GM12878 (cell line): ENCODE results near the gene NUBP1. TPM values are rescaled to one million over a fixed set of nuclear protein-coding genes. Genes with fewer than 3 reads are reported as not detected.

Experiments
- BCLAF1 ChIP-seq: fragments of 450-650 bp; IDR thresholded peaks from 2 replicates; pipeline ENCODE4 v1.6.1; 2017; ENCODE audit warnings: antibody characterized with exemption, mild to moderate bottlenecking, moderate library complexity
- BHLHE40 ChIP-seq, 2 experiments: fragments of 450-650 bp in 1 of 2; IDR thresholded peaks; 2 replicates each; pipeline ENCODE4 v1.6.1; 2011 to 2017; ENCODE audit warnings: low read depth in 2 of 2, borderline replicate concordance in 1 of 2, improper control_type of control experiment in 1 of 2, low read length in 1 of 2, mild to moderate bottlenecking in 1 of 2
- E2F4 ChIP-seq: IDR thresholded peaks from 2 replicates; pipeline ENCODE4 v1.6.1; 2012; ENCODE audit warnings: low read depth, low read length, improper control_type of control experiment
- GABPA ChIP-seq: IDR thresholded peaks from 2 replicates; pipeline ENCODE4 v1.6.1; 2014; ENCODE audit warnings: antibody characterized with exemption, low read depth, mild to moderate bottlenecking, inconsistent platforms
- HSF1 ChIP-seq: fragments of 150-350 bp; IDR thresholded peaks from 2 replicates; pipeline ENCODE4 v1.6.1; 2014; ENCODE audit warnings: mild to moderate bottlenecking, low read depth, low read length
- IKZF2 ChIP-seq, 2 experiments: fragments of 450-650 bp; IDR thresholded peaks; 2 replicates each; pipeline ENCODE4 v1.6.1; 2017; ENCODE audit warnings: mild to moderate bottlenecking in 2 of 2, moderate library complexity in 2 of 2
- IRF3 ChIP-seq: fragments of 450-650 bp; IDR thresholded peaks from 2 replicates; pipeline ENCODE4 v1.6.1; 2014; ENCODE audit warnings: mild to moderate bottlenecking
- KAT2A ChIP-seq: conservative IDR thresholded peaks from 2 replicates; pipeline ENCODE4 v1.6.1; 2011; ENCODE audit warnings: low read depth, low read length; ENCODE audit not compliant: control insufficient read depth
- MTA2 ChIP-seq: fragments of 450-650 bp; IDR thresholded peaks from 2 replicates; pipeline ENCODE4 v1.6.1; 2016; ENCODE audit warnings: low read depth, mild to moderate bottlenecking, moderate library complexity
- PAX5 ChIP-seq: IDR thresholded peaks from 2 replicates; pipeline ENCODE4 v1.6.1; 2011; ENCODE audit warnings: low read depth, low read length, borderline replicate concordance
- SKIL ChIP-seq: fragments of 450-650 bp; IDR thresholded peaks from 2 replicates; pipeline ENCODE4 v1.6.1; 2017; ENCODE audit warnings: mild to moderate bottlenecking, low read depth, inconsistent platforms; ENCODE audit not compliant: poor library complexity, severe bottlenecking
- SMARCA5 ChIP-seq: fragments of 450-650 bp; IDR thresholded peaks from 2 replicates; pipeline ENCODE4 v1.6.1; 2017; ENCODE audit warnings: mild to moderate bottlenecking
- STAT1 ChIP-seq: fragments of 450-650 bp; conservative IDR thresholded peaks from 2 replicates; pipeline ENCODE4 v1.6.1; 2014; ENCODE audit warnings: antibody characterized with exemption, mild to moderate bottlenecking
- TAF1 ChIP-seq: IDR thresholded peaks from 2 replicates; pipeline ENCODE4 v1.6.1; 2011; ENCODE audit warnings: mild to moderate bottlenecking, low read depth, low read length, borderline replicate concordance
- ZNF217 ChIP-seq: fragments of 450-650 bp; IDR thresholded peaks from 2 replicates; pipeline ENCODE4 v1.6.1; 2017; ENCODE audit warnings: antibody characterized with exemption, mild to moderate bottlenecking
- ZNF592 ChIP-seq: fragments of 450-650 bp; IDR thresholded peaks from 2 replicates; pipeline ENCODE4 v1.6.1; 2017; ENCODE audit warnings: mild to moderate bottlenecking, moderate library complexity
- ZZZ3 ChIP-seq: IDR thresholded peaks from 2 replicates; pipeline ENCODE4 v1.6.1; 2011; ENCODE audit warnings: low read depth; ENCODE audit not compliant: control insufficient read depth, insufficient read length
- polyA plus RNA-seq, 11 experiments: library from polyadenylated mRNA; depleted of rRNA in 4 of 11; unstranded in 6 of 11; stranded (reverse) in 5 of 11; fragments of >200 nt; fragmentation: Nextera tagmentation in 4 of 11; fragmentation: Illumina TruSeq in 1 of 11; extraction: Ambion mirVana in 4 of 11; extraction: Trizol in 1 of 11; gene quantifications; 1 replicate in 1 of 11; 2 replicates in 10 of 11; pipeline versions ENCODE4 v1.2.1 to v1.2.3, GENCODE V29; 2011 to 2016; ENCODE audit warnings: inconsistent platforms in 2 of 11, missing spikeins in 2 of 11, low read depth in 1 of 11
- total RNA-seq, 4 experiments: library from RNA; depleted of rRNA in 3 of 4; stranded (reverse); fragments of >200 nt in 3 of 4; fragmentation: Illumina TruSeq in 1 of 4; extraction: Trizol in 1 of 4; gene quantifications; 2 replicates each; pipeline versions ENCODE4 v1.2.1 to v1.2.3, GENCODE V29; 2013 to 2021

NUBP1 gene
- total and polyA plus RNA-seq, 10 of the 15 experiments (the other 5 are each of a cell fraction or from before 2014, with no cell fraction given), result 31.0 to 74.9 (median 58.3) TPM

- TF ChIP-seq ZZZ3, result no peak
- no peak for TF ChIP-seq STAT1
- TF ChIP-seq BHLHE40 (IDR thresholded peaks at IDR 0.05; ENCODE audit: borderline replicate concordance in 1 of 2, low read depth in 2 of 2, low read length in 1 of 2), result peak; percentile 91 to 95
- no peak for TF ChIP-seq BCLAF1
- no peak for TF ChIP-seq ZNF592
- peak; percentile 80 for TF ChIP-seq PAX5
- no peak for TF ChIP-seq E2F4
- no peak for TF ChIP-seq IRF3
- TF ChIP-seq MTA2, result peak; percentile 90
- no peak for TF ChIP-seq SMARCA5
- TF ChIP-seq HSF1, result no peak
- TF ChIP-seq GABPA, result 0 out of 2 replicates have a peak, but pooled peaks have one; percentile 9
- no peak for TF ChIP-seq KAT2A
- peak; percentile 79; the same call in 1 of the 2 replicates for TF ChIP-seq ZNF217
- TF ChIP-seq TAF1, result no peak
- TF ChIP-seq IKZF2 (IDR thresholded peaks at IDR 0.05), result peak; percentile 96 to 97
- TF ChIP-seq SKIL, result peak; percentile 100
These were observed 32.6 kb downstream of the NUBP1 start (continued) for GRCh38 chr16:10776280-10776679.
